HL-60 (cell line): ENCODE measurements around the gene TMSB10.

Experiments used
- CTCF ChIP-seq: IDR thresholded peaks from one replicate; pipeline ENCODE4 v1.5.1; 2011; ENCODE audit warnings: low read length, control low read depth, inconsistent platforms; ENCODE audit not compliant: insufficient read depth
- POLR2AphosphoS5 ChIP-seq: IDR thresholded peaks from 2 replicates; pipeline ENCODE4 v1.6.1; 2012; ENCODE audit warnings: low read depth
- REST ChIP-seq: IDR thresholded peaks from 2 replicates; pipeline ENCODE4 v1.6.1; 2012; ENCODE audit warnings: low read depth; ENCODE audit not compliant: insufficient replicate concordance

GRCh38 chr2:84940088-84940470 is 34.6 kb downstream of the TMSB10 start:
- no peak for TF ChIP-seq CTCF
- no peak for TF ChIP-seq POLR2AphosphoS5
- TF ChIP-seq REST: no peak
